HG02973 (cell line): ENCODE measurements around the gene IL15RA.
"Not testable (repeated sequence)": the region's sequence is repeated elsewhere in the genome, so short reads cannot be mapped to it uniquely, and the experiment has no call there.

ENCODE experiments used
- ATAC-seq: cut with Tn5 transposase; IDR thresholded peaks from one replicate; pipeline ENCODE4 v1.9.1; 2021; ENCODE audit warnings: moderate library complexity; ENCODE audit not compliant: unreplicated experiment

Gene IL15RA

DNA sequence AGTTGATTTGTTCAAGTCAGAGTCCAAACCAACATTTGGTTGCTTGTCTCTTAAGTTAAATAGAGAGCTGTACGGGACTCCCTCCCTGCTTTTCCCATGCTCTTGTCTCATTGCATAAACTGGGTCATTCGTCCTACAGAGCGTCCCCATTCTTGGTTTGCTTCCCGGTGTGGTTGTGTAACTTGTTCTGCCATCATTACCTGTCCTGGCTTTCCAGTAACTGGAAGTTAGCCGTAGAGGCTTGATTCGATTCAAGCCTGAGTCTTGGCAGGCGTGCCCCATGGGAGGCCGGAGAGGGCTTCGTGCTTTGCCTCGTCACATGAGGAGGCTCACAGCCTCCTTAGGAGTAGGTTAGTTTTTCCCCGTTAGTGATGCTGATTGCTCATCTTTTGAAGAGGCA is 47.1 kb downstream of the IL15RA start:
- no peak for ATAC-seq

DNA sequence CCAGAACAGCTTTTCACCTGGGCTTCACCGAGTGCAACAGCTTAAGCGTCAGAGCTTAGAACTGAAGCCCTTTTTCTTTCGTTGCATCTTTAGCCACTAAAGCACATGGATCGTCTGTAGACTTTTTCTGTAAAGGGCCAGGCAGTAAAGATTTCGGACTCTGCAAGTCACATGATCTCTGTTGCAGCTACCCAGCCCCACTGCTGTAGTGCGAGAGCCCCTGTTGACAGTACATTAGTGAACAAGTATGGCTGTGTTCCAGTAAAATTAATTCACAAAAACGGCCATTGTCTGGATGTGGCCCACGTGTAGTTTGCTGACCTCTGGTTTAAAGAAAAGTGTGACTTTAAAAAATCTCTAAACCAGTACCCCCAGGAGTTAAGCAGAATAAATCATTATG is 47.9 kb downstream of the IL15RA start:
- ATAC-seq, result no peak

DNA sequence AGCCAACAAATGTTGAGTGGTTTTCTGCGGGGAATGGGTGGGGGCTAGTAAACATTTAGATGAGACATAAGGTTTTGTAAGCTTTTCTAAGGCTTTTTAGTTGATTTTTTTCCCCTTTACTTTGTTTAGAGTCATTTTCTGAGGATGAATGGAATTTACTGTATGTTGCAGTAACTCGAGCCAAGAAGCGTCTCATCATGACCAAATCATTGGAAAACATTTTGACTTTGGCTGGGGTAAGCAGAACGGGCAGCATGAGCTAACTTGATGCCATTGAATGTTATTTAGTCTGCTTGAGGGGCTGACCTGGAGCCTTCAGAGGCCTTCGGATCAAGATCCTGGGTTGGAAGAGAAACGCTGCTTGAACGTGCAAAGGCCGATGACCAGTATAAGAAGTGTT is 50.0 kb downstream of the IL15RA start:
- no peak for ATAC-seq

DNA sequence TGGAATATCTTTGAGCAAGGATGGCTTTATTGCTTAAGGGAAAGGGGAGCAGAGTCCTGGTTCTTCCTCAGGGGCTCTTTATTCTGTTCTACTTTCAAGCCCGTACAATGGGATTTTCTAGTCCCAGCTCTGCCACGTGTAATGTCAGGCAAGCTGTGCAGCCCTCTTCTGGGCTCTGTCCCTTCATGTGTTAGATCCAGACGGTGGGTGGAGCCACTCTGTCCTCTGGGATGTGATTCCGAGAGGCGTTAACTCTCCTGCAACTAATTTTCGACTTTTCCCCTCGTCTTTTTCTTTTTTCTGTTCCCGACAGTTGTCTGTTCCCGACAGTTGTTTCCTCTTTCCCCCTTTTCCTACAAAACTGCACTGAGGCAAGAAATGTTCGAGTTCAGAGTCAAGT is 52.5 kb downstream of the IL15RA start:
- ATAC-seq, result no peak

DNA sequence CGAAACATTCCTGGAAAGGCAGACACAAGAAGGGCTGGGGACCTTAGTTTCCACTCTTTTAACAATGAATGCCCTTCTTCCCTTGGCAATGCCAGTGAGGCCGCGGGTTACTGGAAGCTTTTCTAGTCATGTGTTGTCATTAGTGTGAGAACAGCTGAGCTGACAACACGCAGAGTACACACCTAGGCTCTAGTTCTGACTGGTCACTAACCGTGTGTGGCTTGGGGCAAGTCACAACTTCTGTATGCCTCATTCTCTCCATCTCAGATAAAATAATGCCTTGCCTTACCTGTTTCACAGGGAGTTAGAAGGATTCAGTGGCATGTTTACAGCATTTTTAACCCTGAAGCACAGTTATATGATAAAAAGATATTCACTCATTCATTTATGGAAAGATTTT is 55.6 kb downstream of the IL15RA start:
- ATAC-seq, result no peak

DNA sequence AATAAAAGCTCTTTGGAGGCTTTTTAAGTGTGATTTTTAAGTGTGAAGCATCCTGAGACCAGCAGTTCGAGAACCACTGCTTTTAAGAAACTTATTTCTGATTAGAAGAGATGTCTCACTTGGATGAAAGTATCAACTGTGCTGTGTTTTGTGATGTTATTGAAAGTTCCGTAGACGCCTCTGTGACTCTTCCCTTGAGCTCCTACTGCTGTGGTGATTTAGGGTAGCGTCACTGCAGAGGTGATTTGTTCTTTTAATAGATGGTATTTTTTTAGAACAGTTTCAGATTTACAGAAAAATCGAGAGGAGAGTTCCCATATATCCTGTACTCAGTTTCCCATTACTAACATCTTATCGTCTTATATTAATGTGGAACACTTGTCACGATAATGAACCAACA is 57.8 kb downstream of the IL15RA start:
- no peak for ATAC-seq

DNA sequence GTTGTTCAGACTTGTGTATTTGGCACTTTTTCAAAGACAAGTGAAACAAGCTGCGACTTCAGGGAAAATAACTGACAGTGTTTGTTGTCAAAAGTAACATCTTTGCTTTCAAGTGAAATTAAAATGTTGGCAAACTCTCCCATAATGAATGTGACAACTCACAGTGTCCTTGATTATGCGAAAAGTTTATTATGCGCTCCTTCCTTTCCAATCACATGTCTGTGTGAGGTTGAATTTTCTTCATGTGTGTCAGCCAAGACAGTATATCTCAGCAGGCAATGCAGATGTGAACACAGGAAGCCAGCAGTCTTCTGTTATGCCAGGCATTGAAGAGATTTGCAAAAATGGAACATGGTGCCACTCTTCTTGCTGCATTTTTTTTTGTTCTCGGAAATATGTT is 58.6 kb downstream of the IL15RA start:
- ATAC-seq, result no peak

GRCh38 chr10:5917305-5917704 is 60.0 kb downstream of the IL15RA start:
- ATAC-seq, result no peak

DNA sequence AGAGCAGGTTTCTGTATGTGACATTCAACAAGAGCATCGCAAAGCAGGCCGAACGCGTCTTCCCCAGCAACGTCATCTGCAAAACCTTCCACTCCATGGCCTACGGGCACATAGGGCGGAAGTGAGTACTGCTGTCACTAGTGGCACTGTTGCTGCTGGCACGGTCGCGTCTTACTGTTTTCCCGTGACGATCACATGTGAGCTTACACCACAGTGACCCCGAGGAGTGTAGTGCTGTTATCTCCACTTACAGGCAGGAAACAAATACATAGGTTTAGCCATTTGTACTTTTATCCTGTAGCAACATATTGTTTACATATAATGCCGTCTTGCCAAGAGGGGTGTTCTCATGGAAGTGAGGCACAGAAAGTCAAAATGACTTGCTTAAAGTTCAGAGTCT is 61.9 kb downstream of the IL15RA start:
- ATAC-seq, result no peak

DNA sequence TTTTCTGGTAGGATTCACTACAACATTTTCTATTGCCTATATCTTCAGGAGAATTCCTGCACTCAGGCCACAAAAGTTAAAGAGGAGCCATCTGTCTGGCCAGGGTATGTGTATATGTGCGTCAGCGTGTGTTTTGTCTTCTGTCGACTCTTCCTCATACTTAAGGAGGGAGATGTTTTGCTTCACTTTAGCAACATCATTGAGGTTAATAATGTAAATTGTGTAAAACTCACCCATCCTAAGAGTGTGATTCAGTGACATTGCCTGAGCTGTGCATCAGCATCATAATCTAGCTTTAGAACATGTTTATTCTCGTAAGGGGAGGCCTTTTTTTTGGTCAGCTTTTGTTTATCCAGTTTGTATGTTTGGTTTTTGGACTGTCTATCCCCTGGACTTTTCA is 63.6 kb downstream of the IL15RA start:
- no peak for ATAC-seq

GRCh38 chr10:5911670-5912069 is 65.7 kb downstream of the IL15RA start:
- ATAC-seq, result no peak

DNA sequence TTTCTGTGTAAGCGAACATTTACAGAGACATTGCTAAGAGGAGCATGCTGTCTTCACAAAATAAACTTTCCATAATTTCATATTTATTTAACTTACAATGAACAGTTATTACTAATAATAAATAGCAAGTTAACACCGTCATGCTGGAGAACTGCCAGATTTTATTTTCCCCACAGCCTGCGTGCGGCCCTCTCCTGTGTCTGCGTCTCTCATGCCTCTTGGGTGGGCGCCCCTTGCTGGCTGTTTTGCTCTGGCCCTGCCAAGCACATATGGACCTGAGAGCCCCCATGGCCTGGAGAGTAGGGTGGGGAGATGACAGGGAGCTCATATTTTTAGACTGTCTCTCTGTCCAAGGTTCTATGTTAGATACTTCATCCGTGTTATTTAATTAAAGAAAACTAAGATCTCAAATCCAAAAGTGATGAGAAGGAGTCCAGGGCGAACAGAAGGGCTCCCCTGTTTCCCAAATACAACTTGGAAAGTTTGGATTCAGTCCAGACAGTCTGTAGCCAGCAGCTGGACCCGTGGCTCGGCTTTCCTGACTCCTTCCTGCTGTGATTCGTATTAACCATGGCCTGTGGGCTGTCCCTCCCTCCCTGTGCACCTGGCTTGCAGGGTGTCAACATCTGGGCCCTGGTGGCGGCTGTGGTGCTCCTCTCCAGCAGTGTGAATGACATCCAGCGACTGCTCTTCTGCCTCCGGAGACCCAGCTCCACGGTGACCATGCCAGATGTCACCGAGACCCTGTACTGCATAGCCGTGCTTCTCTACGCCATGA is 66.8 kb downstream of the IL15RA start:
- ATAC-seq, result no peak

DNA sequence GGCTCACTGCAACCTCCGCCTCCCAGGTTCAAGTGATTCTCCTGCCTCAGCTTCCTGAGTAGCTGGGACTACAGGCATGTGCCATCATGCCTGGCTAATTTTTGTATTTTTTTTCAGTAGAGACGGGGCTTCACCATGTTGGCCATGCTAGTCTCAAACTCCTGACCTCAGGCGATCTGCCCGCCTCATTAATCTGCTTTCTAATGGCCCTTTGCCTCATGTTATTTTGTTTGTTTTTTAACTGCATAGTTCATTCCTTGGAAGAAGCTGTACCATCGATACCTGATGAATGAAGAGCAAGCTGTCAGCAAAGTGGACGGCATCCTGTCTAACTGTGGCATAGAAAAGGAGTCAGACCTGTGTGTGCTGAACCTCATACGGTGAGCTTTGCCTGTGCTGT is 68.7 kb downstream of the IL15RA start:
- ATAC-seq, result not testable (repeated sequence)

DNA sequence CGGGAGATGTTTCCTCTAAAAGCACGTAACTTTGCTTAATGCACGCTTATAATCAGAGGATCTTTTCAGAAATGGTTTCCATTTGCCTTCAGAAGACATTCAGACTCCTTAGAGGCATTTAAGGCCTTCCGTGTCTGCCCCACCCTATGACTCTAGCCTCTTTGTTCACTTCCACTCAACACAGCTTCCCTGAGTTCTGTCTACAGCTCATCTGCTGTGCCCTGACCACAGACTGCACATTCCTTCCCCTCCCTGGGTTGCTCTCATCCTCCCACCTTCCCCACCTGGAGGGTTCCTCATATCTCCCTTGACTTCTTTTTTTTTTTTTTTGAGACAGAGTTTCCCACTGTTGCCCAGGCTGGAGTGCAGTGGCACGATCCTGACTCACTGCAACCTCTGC is 70.7 kb downstream of the IL15RA start:
- ATAC-seq, result no peak

GRCh38 chr10:5905854-5906507 is 71.4 kb downstream of the IL15RA start:
- ATAC-seq, result no peak

GRCh38 chr10:5904227-5904626 is 73.1 kb downstream of the IL15RA start:
- peak; percentile 93 for ATAC-seq

GRCh38 chr10:5903563-5903962 is 73.8 kb downstream of the IL15RA start:
- ATAC-seq, result no peak

GRCh38 chr10:5902511-5903274 is 74.7 kb downstream of the IL15RA start:
- ATAC-seq, result no peak
